Choroid plexus epithelial cell (primary cell): ENCODE results near the gene MCC.

ENCODE experiments used
- DNase-seq: peaks from one replicate; pipeline ENCODE4 v3.0.0-alpha.2; 2010; ENCODE audit warnings: low read depth
- H3K4me3 ChIP-seq: 2 replicates; pipeline ENCODE4 v1.5.1; 2011; ENCODE audit warnings: low read depth, mild to moderate bottlenecking, control low read depth, low read length, moderate library complexity
- CTCF ChIP-seq: conservative IDR thresholded peaks from 2 replicates; pipeline ENCODE4 v1.5.1; 2011; ENCODE audit warnings: low read depth, mild to moderate bottlenecking, control low read depth, inconsistent platforms, low read length, moderate library complexity

MCC gene

GRCh38 chr5:113053511-113053995 lies 434.7 kb downstream of the MCC start:
- no peak for TF ChIP-seq CTCF
- peak; percentile 49 for DNase-seq
- H3K4me3 ChIP-seq: no peak overlapping the region

GRCh38 chr5:113052041-113052795 lies 436.0 kb downstream of the MCC start:
- no peak overlapping the region for H3K4me3 ChIP-seq
- no peak for DNase-seq
- no peak for TF ChIP-seq CTCF

- H3K4me3 ChIP-seq: no peak overlapping the region
- no peak for TF ChIP-seq CTCF
- DNase-seq: peak; percentile 80
Observed at GRCh38 chr5:113050721-113051382, 437.4 kb downstream of the MCC start.

- no peak overlapping the region for H3K4me3 ChIP-seq
- TF ChIP-seq CTCF: no peak
- DNase-seq: no peak
Observed at GRCh38 chr5:113048931-113049330, 439.3 kb downstream of the MCC start.

GRCh38 chr5:113047733-113048652 lies 440.3 kb downstream of the MCC start:
- DNase-seq: no peak
- no peak for TF ChIP-seq CTCF
- no peak overlapping the region for H3K4me3 ChIP-seq

GRCh38 chr5:113047234-113047633 lies 441.0 kb downstream of the MCC start:
- TF ChIP-seq CTCF: no peak
- no peak overlapping the region for H3K4me3 ChIP-seq
- DNase-seq: peak; percentile 51
